Right atrium auricular region (tissue), 2 donors: ENCODE results near the gene ASXL1. TPM values are rescaled to one million over a fixed set of nuclear protein-coding genes. Genes with fewer than 3 reads are reported as not detected.

Experiments used
- DNase-seq: peaks from one replicate; pipeline ENCODE4 v3.0.0-alpha.2; 2019; ENCODE audit warnings: low spot score
- H3K27ac ChIP-seq, 2 donors: fragments of 200-600 bp; sonication (generic); 1 replicate in 1 of 2; 2 replicates in 1 of 2; pipeline ENCODE4 v1.5.1; 2016 to 2019
- H3K27me3 ChIP-seq, 2 donors: fragments of 200-600 bp; sonication (generic); one replicate each; pipeline versions ENCODE4 v1.5.1 to v1.6.0; 2017 to 2019
- H3K36me3 ChIP-seq: fragments of 200-600 bp; sonication (generic); one replicate; pipeline ENCODE4 v1.5.1; 2016
- H3K4me1 ChIP-seq, 2 donors: fragments of 200-600 bp; sonication (generic); one replicate each; pipeline versions ENCODE4 v1.5.1 to v1.6.0; 2017 to 2019
- H3K4me3 ChIP-seq, 2 donors: fragments of 200-600 bp; sonication (generic); 1 replicate in 1 of 2; 2 replicates in 1 of 2; pipeline ENCODE4 v1.5.1; 2017 to 2019; ENCODE audit warnings: mild to moderate bottlenecking in 1 of 2, moderate library complexity in 1 of 2
- H3K9me3 ChIP-seq, 2 donors: fragments of 200-600 bp; sonication (generic); one replicate each; pipeline ENCODE4 v1.5.1; 2019
- total RNA-seq, 2 donors: library from RNA; depleted of rRNA; stranded (reverse); fragments of >200 nt; gene quantifications; one replicate each; pipeline ENCODE4 v1.1.0, GENCODE V29; 2016
- TF ChIP-seq, protein P1 (sequence below), 2 donors: fragments of 200-600 bp; sonication (generic); IDR thresholded peaks; one replicate each; pipeline ENCODE4 v1.5.1; 2019; ENCODE audit warnings: antibody characterized with exemption in 2 of 2

ASXL1 gene
- total RNA-seq, 2 donors from 2014 or later = 15.9 to 30.5 TPM

DNA sequence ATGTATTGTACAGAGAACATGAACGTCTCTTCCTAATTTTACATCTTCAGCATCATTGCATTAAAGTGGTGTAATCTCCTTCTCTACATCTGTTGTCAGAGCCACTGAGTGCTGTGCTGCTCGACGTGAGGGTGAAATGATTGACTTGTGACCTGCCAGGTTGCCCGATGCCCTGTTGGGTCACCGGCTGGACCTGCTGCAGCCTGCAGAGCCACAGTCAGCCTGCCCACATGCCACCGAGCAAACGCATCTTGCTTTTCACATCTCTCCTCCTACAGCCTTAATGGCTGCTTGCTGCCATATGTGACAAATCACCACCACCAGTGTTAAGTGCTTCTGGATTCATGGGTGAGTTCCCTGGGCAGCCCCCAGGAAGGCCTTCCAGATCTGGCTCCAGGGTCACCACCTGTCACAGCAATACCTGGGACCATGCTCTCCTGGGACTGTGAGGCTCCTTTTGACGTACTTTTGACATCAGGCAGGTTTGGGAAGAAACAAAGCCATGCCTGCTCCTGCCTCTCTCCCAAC is 80.3 kb downstream of the ASXL1 start:
- Histone ChIP-seq H3K9me3 (no peaks in the 10 kb centered on the region), H3K27me3 (no peaks in the 10 kb centered on the region), H3K27ac (no peak overlapping the region), H3K4me1 (peaks cover 0 to 13% of the 10 kb centered on the region in 2 donors), H3K4me3 (no peak overlapping the region), H3K36me3 (peaks cover 73% of the 10 kb centered on the region)
- DNase-seq = peak; percentile 40
- TF ChIP-seq, protein P1, sequence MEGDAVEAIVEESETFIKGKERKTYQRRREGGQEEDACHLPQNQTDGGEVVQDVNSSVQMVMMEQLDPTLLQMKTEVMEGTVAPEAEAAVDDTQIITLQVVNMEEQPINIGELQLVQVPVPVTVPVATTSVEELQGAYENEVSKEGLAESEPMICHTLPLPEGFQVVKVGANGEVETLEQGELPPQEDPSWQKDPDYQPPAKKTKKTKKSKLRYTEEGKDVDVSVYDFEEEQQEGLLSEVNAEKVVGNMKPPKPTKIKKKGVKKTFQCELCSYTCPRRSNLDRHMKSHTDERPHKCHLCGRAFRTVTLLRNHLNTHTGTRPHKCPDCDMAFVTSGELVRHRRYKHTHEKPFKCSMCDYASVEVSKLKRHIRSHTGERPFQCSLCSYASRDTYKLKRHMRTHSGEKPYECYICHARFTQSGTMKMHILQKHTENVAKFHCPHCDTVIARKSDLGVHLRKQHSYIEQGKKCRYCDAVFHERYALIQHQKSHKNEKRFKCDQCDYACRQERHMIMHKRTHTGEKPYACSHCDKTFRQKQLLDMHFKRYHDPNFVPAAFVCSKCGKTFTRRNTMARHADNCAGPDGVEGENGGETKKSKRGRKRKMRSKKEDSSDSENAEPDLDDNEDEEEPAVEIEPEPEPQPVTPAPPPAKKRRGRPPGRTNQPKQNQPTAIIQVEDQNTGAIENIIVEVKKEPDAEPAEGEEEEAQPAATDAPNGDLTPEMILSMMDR (IDR thresholded peaks at IDR 0.05) = no peak

GRCh38 chr20:32439132-32439829 is 81.2 kb downstream of the ASXL1 start:
- Histone ChIP-seq H3K27me3 (no peaks in the 10 kb centered on the region), H3K9me3 (no peaks in the 10 kb centered on the region), H3K4me3 (no peak overlapping the region), H3K27ac (no peak overlapping the region), H3K36me3 (peaks cover 64% of the 10 kb centered on the region), H3K4me1 (peaks cover 0 to 4% of the 10 kb centered on the region in 2 donors)
- DNase-seq = peak; percentile 59
- TF ChIP-seq, protein P1 (IDR thresholded peaks at IDR 0.05) = no peak

DNA sequence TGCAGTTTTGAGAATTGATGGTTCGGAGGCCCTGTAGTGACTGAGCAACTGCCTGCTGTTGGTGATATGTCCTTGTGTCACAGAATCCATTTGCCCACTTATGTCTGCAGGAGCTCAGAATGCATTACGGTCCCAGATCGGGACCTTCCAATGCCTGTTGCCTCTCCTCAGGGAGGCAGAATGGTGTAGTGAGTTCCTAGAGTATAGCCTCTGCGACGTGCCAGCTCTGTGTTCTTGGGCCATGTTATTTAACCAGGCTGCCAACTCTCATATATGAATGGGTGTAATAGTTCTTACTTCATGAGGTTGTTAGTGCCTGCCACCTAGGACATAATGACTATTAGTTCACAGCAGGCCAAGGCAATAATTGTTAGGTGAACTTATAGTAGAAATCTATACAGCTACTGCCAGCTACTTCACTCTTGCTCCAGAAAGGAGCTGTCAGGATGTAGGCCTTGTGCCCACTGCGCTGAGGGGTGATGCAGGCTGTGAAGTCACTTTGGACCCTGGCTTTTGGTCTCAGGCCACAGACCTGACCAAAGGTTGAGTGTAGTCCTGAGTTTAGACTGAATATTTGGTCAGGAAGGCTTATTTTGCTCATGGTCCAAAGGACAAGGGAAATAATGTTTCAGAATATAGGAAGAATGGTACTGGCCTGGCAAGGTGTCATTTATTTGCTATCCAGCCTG is 82.1 kb downstream of the ASXL1 start:
- Histone ChIP-seq H3K36me3 (peaks cover 57% of the 10 kb centered on the region), H3K27ac (no peak overlapping the region)

DNA sequence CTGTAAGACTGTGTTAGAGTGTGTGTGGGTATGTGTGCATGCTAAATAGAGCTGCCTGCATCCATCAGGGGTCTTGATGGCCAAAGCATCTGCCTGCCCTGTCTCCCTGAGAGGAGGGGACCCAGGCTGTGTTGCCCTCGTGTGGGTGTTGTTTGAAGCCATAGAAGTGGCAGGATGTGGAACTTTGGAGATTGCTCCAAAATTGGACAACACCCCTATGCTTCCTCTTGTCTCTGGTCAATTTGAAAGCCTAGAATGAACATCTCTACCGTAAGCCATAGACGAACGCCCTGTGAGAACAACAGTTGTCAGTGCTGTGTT is 82.6 kb downstream of the ASXL1 start:
- Histone ChIP-seq H3K36me3 (peaks cover 52% of the 10 kb centered on the region), H3K4me3 (no peak overlapping the region), H3K27me3 (no peaks in the 10 kb centered on the region), H3K4me1 (peaks cover 0 to 3% of the 10 kb centered on the region in 2 donors), H3K27ac (no peak overlapping the region), H3K9me3 (no peaks in the 10 kb centered on the region)
- TF ChIP-seq, protein P1 (IDR thresholded peaks at IDR 0.05) = no peak
- no peak for DNase-seq

More for the DNA sequence above, 82.1 kb downstream of the ASXL1 start:
- TF ChIP-seq, protein P1 (IDR thresholded peaks at IDR 0.05) = no peak
- Histone ChIP-seq H3K9me3 (no peaks in the 10 kb centered on the region), H3K4me3 (no peak overlapping the region), H3K27me3 (no peaks in the 10 kb centered on the region), H3K4me1 (no peaks in the 10 kb centered on the region)
- DNase-seq = peak; percentile 34

GRCh38 chr20:32441638-32442037 is 83.5 kb downstream of the ASXL1 start:
- DNase-seq = no peak
- TF ChIP-seq, protein P1 (IDR thresholded peaks at IDR 0.05) = no peak
- H3K4me3 ChIP-seq = no peak overlapping the region
- H3K9me3 ChIP-seq = no peaks in the 10 kb centered on the region
- peaks cover 48% of the 10 kb centered on the region for H3K36me3 ChIP-seq
- H3K4me1 ChIP-seq = peaks cover 0 to 12% of the 10 kb centered on the region in 2 donors
- H3K27me3 ChIP-seq = no peaks in the 10 kb centered on the region
- no peak overlapping the region for H3K27ac ChIP-seq
